ENCODE results near the gene ARHGEF3.

ARHGEF3 gene

DNA sequence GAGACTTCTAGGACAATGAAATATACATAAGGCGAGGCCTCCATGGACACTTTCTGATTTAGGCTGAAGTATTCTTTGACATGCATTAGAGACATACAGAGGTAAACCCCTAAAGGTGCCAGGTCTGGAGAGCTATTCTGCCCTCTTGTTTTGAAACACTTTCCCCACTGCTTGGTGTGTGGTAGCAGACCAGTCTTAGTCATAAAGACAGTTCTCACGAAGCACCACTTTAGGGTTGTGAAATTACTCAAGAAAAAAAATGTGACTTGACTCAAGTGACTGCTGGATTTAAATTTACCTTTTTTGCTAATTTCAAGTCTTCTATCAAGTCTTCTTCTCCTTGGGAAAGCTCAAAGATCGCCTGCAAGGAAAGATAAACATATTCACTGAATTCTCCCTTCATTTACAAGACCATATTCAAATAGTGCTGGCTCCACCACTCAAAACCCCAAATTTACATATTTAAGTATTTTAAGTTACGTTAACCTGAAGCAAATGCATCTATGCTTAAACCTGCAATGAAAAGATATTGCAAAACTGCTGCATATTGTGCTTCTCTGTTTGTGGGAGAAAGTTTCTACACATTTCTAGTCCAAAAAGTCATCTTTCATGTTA lies 48.4 kb downstream of the ARHGEF3 start:
- TF ChIP-seq, protein P1, sequence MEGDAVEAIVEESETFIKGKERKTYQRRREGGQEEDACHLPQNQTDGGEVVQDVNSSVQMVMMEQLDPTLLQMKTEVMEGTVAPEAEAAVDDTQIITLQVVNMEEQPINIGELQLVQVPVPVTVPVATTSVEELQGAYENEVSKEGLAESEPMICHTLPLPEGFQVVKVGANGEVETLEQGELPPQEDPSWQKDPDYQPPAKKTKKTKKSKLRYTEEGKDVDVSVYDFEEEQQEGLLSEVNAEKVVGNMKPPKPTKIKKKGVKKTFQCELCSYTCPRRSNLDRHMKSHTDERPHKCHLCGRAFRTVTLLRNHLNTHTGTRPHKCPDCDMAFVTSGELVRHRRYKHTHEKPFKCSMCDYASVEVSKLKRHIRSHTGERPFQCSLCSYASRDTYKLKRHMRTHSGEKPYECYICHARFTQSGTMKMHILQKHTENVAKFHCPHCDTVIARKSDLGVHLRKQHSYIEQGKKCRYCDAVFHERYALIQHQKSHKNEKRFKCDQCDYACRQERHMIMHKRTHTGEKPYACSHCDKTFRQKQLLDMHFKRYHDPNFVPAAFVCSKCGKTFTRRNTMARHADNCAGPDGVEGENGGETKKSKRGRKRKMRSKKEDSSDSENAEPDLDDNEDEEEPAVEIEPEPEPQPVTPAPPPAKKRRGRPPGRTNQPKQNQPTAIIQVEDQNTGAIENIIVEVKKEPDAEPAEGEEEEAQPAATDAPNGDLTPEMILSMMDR (IDR thresholded peaks at IDR 0.05; ENCODE audit: low read length) = no peak
- no peak for TF ChIP-seq EZH2phosphoT487 (IDR thresholded peaks at IDR 0.05; ENCODE audit: low read length)
- no peak for TF ChIP-seq EZH2 (optimal IDR thresholded peaks at IDR 0.05; ENCODE audit: low read depth, low read length)
- Histone ChIP-seq H3K27ac (ENCODE audit: low read length) (no peak overlapping the region), H3K9ac (ENCODE audit: low read length) (no peak overlapping the region), H3K9me2 (replicated peaks; ENCODE audit: insufficient read depth, low read length) (no peaks in the 10 kb centered on the region), H2AFZ (ENCODE audit: low read length) (no peak overlapping the region), H3K4me2 (ENCODE audit: low read depth, low read length) (no peak overlapping the region), H3K27me3 (replicated peaks; ENCODE audit: insufficient read depth, low read length) (no peaks in the 10 kb centered on the region), H3K79me2 (ENCODE audit: low read length) (no peaks in the 10 kb centered on the region), H3K4me3 (ENCODE audit: low read length) (no peak overlapping the region), H4K20me1 (ENCODE audit: insufficient read depth, low read length) (no peaks in the 10 kb centered on the region), H3F3A (ENCODE audit: insufficient read depth, low read length) (peaks cover 3% of the 10 kb centered on the region; the same call in 1 of the 2 replicates), H3K36me3 (replicated peaks; ENCODE audit: insufficient read depth, low read length) (0 out of 2 replicates have a peak, but pooled peaks cover 2% of the 10 kb centered on the region), H3K9me3 (replicated peaks; ENCODE audit: insufficient read depth, low read length) (no peaks in the 10 kb centered on the region), H3K4me1 (ENCODE audit: low read length) (peaks cover 25% of the 10 kb centered on the region)
- no peak for DNase-seq

DNA sequence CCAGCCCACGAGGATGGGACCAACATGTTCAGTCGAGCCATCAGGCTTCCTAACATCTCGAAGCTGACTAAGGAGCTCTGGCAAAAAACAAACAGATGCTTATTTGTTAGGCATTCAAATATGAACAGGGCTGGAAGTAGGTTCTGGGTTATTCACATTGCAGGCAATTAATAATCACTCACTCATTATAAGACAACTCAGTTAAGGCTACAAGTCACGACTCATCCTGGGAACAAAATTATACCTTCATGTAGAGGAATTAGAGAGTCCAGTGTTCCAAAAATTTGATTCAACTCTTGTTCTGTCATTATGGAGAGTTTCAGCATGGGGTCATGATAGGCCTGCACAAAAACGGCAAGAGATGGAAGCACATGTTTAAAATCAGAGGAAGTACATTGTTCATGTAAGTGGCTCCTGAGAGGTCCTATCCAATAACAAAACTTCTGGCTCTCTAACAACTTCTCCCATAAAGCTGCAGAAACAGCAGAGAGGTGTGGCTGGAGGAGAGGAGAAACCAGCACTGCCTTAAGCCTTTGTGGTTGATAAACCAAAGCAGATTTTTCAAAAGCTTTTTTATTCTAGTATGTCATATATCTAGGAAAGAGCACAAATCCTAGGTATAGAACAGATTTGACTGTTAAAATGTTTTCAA lies 50.6 kb downstream of the ARHGEF3 start:
- Histone ChIP-seq H3K4me1 (ENCODE audit: low read length) (peaks cover 24% of the 10 kb centered on the region), H3K79me2 (ENCODE audit: low read length) (no peaks in the 10 kb centered on the region), H2AFZ (ENCODE audit: low read length) (no peak overlapping the region), H3K9me3 (replicated peaks; ENCODE audit: insufficient read depth, low read length) (no peaks in the 10 kb centered on the region), H3K9ac (ENCODE audit: low read length) (no peak overlapping the region), H3K27me3 (replicated peaks; ENCODE audit: insufficient read depth, low read length) (no peaks in the 10 kb centered on the region), H3K9me2 (replicated peaks; ENCODE audit: insufficient read depth, low read length) (no peaks in the 10 kb centered on the region), H3K4me3 (ENCODE audit: low read length) (no peak overlapping the region), H3F3A (ENCODE audit: insufficient read depth, low read length) (peaks cover 3% of the 10 kb centered on the region; the same call in 1 of the 2 replicates), H3K36me3 (replicated peaks; ENCODE audit: insufficient read depth, low read length) (0 out of 2 replicates have a peak, but pooled peaks cover 2% of the 10 kb centered on the region), H3K4me2 (ENCODE audit: low read depth, low read length) (no peak overlapping the region), H3K27ac (ENCODE audit: low read length) (no peak overlapping the region), H4K20me1 (ENCODE audit: insufficient read depth, low read length) (no peaks in the 10 kb centered on the region)
- no peak for DNase-seq
- TF ChIP-seq EZH2phosphoT487 (IDR thresholded peaks at IDR 0.05; ENCODE audit: low read length) = no peak
- TF ChIP-seq, protein P1 (IDR thresholded peaks at IDR 0.05; ENCODE audit: low read length) = no peak
- TF ChIP-seq EZH2 (optimal IDR thresholded peaks at IDR 0.05; ENCODE audit: low read depth, low read length) = no peak

DNA sequence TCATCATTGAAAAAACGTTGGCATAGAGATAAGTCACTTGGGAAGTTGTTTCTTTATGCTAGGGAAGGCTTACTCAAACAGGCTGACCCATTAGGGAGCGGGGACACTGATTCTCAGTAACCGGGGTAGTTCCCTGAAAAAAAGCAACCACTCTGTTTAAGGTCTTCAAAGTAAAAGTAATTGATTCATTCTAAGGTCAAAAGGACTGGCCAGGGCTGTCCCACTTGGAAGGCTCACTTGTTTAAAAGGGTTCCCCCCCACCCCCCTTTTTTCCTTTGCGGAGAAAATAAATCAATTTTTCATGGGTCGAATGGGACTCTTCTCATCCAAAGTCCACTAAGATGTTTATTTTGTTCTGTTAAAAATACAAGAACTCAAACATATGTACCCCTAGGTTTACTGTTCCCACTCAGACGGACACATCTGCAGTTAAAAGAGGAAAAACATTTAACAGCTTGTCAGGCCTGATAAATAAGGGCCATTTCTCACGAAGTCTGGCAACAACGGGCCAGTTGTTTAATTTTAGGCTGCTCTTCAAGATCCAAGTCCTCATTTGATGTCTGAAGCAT lies 53.0 kb downstream of the ARHGEF3 start:
- Histone ChIP-seq H3K79me2 (ENCODE audit: low read length) (no peaks in the 10 kb centered on the region), H3K4me2 (ENCODE audit: low read depth, low read length) (no peak overlapping the region), H4K20me1 (ENCODE audit: insufficient read depth, low read length) (no peaks in the 10 kb centered on the region), H2AFZ (ENCODE audit: low read length) (no peak overlapping the region), H3K4me3 (ENCODE audit: low read length) (no peak overlapping the region), H3K9ac (ENCODE audit: low read length) (no peak overlapping the region), H3K4me1 (ENCODE audit: low read length) (peaks cover under 1% of the 10 kb centered on the region; the same call in 1 of the 2 replicates), H3F3A (ENCODE audit: insufficient read depth, low read length) (no peaks in the 10 kb centered on the region), H3K27me3 (replicated peaks; ENCODE audit: insufficient read depth, low read length) (no peaks in the 10 kb centered on the region), H3K9me3 (replicated peaks; ENCODE audit: insufficient read depth, low read length) (no peaks in the 10 kb centered on the region), H3K9me2 (replicated peaks; ENCODE audit: insufficient read depth, low read length) (no peaks in the 10 kb centered on the region), H3K36me3 (replicated peaks; ENCODE audit: insufficient read depth, low read length) (0 out of 2 replicates have a peak, but pooled peaks cover 2% of the 10 kb centered on the region), H3K27ac (ENCODE audit: low read length) (no peak overlapping the region)
- no peak for DNase-seq
- TF ChIP-seq EZH2phosphoT487 (IDR thresholded peaks at IDR 0.05; ENCODE audit: low read length) (no peak), EZH2 (optimal IDR thresholded peaks at IDR 0.05; ENCODE audit: low read depth, low read length) (no peak)
- TF ChIP-seq, protein P1 (IDR thresholded peaks at IDR 0.05; ENCODE audit: low read length) = no peak

Measured in MM.1S (cell line).